Gastrocnemius medialis (tissue), 4 donors: ENCODE results near the gene B9D2.

ENCODE experiments used
- POLR2A ChIP-seq, 2 donors: fragments of 450-650 bp; IDR thresholded peaks; one replicate each; pipeline ENCODE4 v1.6.1; 2017; ENCODE audit warnings: antibody characterized with exemption in 2 of 2, mild to moderate bottlenecking in 2 of 2, moderate library complexity in 2 of 2
- TF ChIP-seq, protein P1 (sequence below), 5 experiments: fragments of 450-650 bp in 3 of 5; fragments of 200-600 bp in 2 of 5; sonication (generic) in 2 of 5; IDR thresholded peaks in 4 of 5; conservative IDR thresholded peaks in 1 of 5; 1 replicate in 4 of 5; 2 replicates in 1 of 5; pipeline ENCODE4 v1.5.1; 2016 to 2019; ENCODE audit warnings: antibody characterized with exemption in 5 of 5, mild to moderate bottlenecking in 3 of 5, moderate library complexity in 3 of 5

GRCh38 chr19:41392775-41393174 lies 28.8 kb upstream of the B9D2 start:
- TF ChIP-seq, protein P1, sequence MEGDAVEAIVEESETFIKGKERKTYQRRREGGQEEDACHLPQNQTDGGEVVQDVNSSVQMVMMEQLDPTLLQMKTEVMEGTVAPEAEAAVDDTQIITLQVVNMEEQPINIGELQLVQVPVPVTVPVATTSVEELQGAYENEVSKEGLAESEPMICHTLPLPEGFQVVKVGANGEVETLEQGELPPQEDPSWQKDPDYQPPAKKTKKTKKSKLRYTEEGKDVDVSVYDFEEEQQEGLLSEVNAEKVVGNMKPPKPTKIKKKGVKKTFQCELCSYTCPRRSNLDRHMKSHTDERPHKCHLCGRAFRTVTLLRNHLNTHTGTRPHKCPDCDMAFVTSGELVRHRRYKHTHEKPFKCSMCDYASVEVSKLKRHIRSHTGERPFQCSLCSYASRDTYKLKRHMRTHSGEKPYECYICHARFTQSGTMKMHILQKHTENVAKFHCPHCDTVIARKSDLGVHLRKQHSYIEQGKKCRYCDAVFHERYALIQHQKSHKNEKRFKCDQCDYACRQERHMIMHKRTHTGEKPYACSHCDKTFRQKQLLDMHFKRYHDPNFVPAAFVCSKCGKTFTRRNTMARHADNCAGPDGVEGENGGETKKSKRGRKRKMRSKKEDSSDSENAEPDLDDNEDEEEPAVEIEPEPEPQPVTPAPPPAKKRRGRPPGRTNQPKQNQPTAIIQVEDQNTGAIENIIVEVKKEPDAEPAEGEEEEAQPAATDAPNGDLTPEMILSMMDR (IDR thresholded peaks at IDR 0.05 in 4 of 5, conservative IDR thresholded peaks at IDR 0.05 in 1 of 5) = no peak
- no peak for TF ChIP-seq POLR2A (IDR thresholded peaks at IDR 0.05)
